Activated naive CD4-positive, alpha-beta T cell treated with anti-CD3 and anti-CD28 coated beads, Interleukin-2, amount 10 ng/mL, durations not matched to agents 7 days and 5 days (primary cell): Measurements from ENCODE around the gene CLTB.

Source experiments
- CTCF ChIA-PET: fragments of 350-600 bp; sonication (Branson Sonifier 250); formaldehyde crosslinking; loops from one replicate; lab custom pipeline; 2021; ENCODE audit warnings: antibody characterized with exemption; lab: Charles Lee
- DNase-seq: peaks from one replicate; pipeline ENCODE4 v3.0.0-alpha.2; 2020
- H3K27ac Mint-ChIP-seq: one replicate; pipeline ENCODE4 v1.8.0; 2021; ENCODE audit warnings: mild to moderate bottlenecking, moderate library complexity, mixed read lengths
- H3K27me3 Mint-ChIP-seq: one replicate; pipeline ENCODE4 v1.8.0; 2021; ENCODE audit warnings: mild to moderate bottlenecking, mixed read lengths
- H3K36me3 Mint-ChIP-seq: one replicate; pipeline ENCODE4 v1.8.0; 2021; ENCODE audit warnings: mixed read lengths
- H3K4me1 Mint-ChIP-seq: one replicate; pipeline ENCODE4 v1.8.0; 2021; ENCODE audit warnings: mixed read lengths
- H3K4me3 Mint-ChIP-seq: one replicate; pipeline ENCODE4 v1.8.0; 2021; ENCODE audit warnings: mild to moderate bottlenecking, moderate library complexity, mixed read lengths
- H3K9me3 Mint-ChIP-seq: one replicate; pipeline ENCODE4 v1.8.0; 2021; ENCODE audit warnings: mixed read lengths

CLTB gene

GRCh38 chr5:176355400-176356178, 60.8 kb downstream of the CLTB start:
- no peak overlapping the region for H3K4me3 Mint-ChIP-seq

GRCh38 chr5:176353533-176353932, 62.8 kb downstream of the CLTB start:
- H3K36me3 Mint-ChIP-seq, result peaks cover 69% of the 10 kb centered on the region
- DNase-seq, result no peak
- no peak overlapping the region for H3K27ac Mint-ChIP-seq
- H3K27me3 Mint-ChIP-seq, result no peaks in the 10 kb centered on the region
- H3K9me3 Mint-ChIP-seq, result no peaks in the 10 kb centered on the region
- no peak overlapping the region for H3K4me3 Mint-ChIP-seq
- H3K4me1 Mint-ChIP-seq, result peaks cover 21% of the 10 kb centered on the region
- CTCF ChIA-PET, result no interaction called here

More at GRCh38 chr5:176355400-176356178, 60.8 kb downstream of the CLTB start:
- CTCF ChIA-PET, result interaction anchor here (0.7 to 1.3 kb wide), 3 partner anchors 19 to 1026 kb away, joined by 3 to 6 read pairs (median 3); no protein-coding TSS in a partner anchor
- Mint-ChIP-seq H3K36me3 (peaks cover 56% of the 10 kb centered on the region), H3K27me3 (no peaks in the 10 kb centered on the region), H3K27ac (peak overlapping the region; percentile 21), H3K4me1 (peaks cover 29% of the 10 kb centered on the region), H3K9me3 (no peaks in the 10 kb centered on the region)
- DNase-seq, result no peak

GRCh38 chr5:176352116-176352878, 64.0 kb downstream of the CLTB start:
- Mint-ChIP-seq H3K4me3 (no peak overlapping the region), H3K9me3 (no peaks in the 10 kb centered on the region), H3K4me1 (peaks cover 11% of the 10 kb centered on the region), H3K36me3 (peaks cover 67% of the 10 kb centered on the region), H3K27ac (peak overlapping the region; percentile 67), H3K27me3 (no peaks in the 10 kb centered on the region)
- CTCF ChIA-PET, result no interaction called here
- DNase-seq, result no peak

- CTCF ChIA-PET, result no interaction called here
Measured at GRCh38 chr5:176350416-176350815, 65.9 kb downstream of the CLTB start.

GRCh38 chr5:176342766-176343458, 73.4 kb downstream of the CLTB start:
- H3K36me3 Mint-ChIP-seq, result peaks cover 36% of the 10 kb centered on the region
- no peak overlapping the region for H3K4me3 Mint-ChIP-seq
- no peaks in the 10 kb centered on the region for H3K9me3 Mint-ChIP-seq
- H3K27me3 Mint-ChIP-seq, result no peaks in the 10 kb centered on the region
- CTCF ChIA-PET, result no interaction called here
- H3K27ac Mint-ChIP-seq, result peak overlapping the region; percentile 46
- no peak for DNase-seq
- H3K4me1 Mint-ChIP-seq, result no peaks in the 10 kb centered on the region

More at GRCh38 chr5:176350416-176350815, 65.9 kb downstream of the CLTB start:
- no peak for DNase-seq
- H3K27ac Mint-ChIP-seq, result no peak overlapping the region
- H3K36me3 Mint-ChIP-seq, result peaks cover 70% of the 10 kb centered on the region
- H3K4me1 Mint-ChIP-seq, result peaks cover 8% of the 10 kb centered on the region
- H3K9me3 Mint-ChIP-seq, result no peaks in the 10 kb centered on the region
- no peak overlapping the region for H3K4me3 Mint-ChIP-seq
- no peaks in the 10 kb centered on the region for H3K27me3 Mint-ChIP-seq
